HepG2 (cell line): Measurements from ENCODE around the gene FGD4. TPM values are rescaled to one million over a fixed set of nuclear protein-coding genes. Genes with fewer than 3 reads are reported as not detected.

Source experiments
- ATAC-seq: fragments of 200-7000 bp; cut with Tn5 transposase; 3 replicates; pipeline ENCODE4 v1.9.1; 2020; ENCODE audit warnings: mild to moderate bottlenecking, moderate library complexity
- BruUV-seq: library from RNA; stranded (reverse); fragments of 400-500 nt; replicated peaks from 2 replicates; lab custom pipeline; 2021; lab: Mats Ljungman, UMichigan
- CTCF ChIA-PET: fragments of 300-600 bp; formaldehyde crosslinking; extraction: SDS; loops from one replicate; lab custom pipeline; 2021; ENCODE audit warnings: low total read pairs, inconsistent platforms, low intra/inter-chr PET ratio; lab: Yijun Ruan, JAX
- POLR2A ChIA-PET: fragments of 350-600 bp; sonication (Branson Sonifier 250); formaldehyde crosslinking; loops from one replicate; lab custom pipeline; 2020; ENCODE audit warnings: antibody characterized with exemption, inconsistent platforms; lab: Yijun Ruan, JAX
- DNase-seq: peaks from one replicate; pipeline ENCODE4 v3.0.0-alpha.2; 2015; ENCODE audit warnings: low spot score
- FAIRE-seq: peaks from 3 replicates; lab custom pipeline; 2011; peaks lifted over from hg19 to GRCh38; lab: Jason Lieb, UNC
- H2AFZ ChIP-seq: one replicate; pipeline ENCODE4 v1.6.1; 2011; ENCODE audit warnings: low read length, inconsistent platforms
- H3K27ac ChIP-seq: fragments of 300-600 bp; 3 replicates; pipeline ENCODE4 v1.8.0; 2011; ENCODE audit warnings: mixed run types, mild to moderate bottlenecking, mixed read lengths, low read length, inconsistent platforms; ENCODE audit not compliant: insufficient read depth; ENCODE audit errors: extremely low read length
- H3K27me3 ChIP-seq, 2 experiments: fragments of 200-600 bp in 1 of 2; 2 replicates in 1 of 2; 3 replicates in 1 of 2; pipeline versions ENCODE4 v1.6.0 to v1.8.0; 2011; ENCODE audit warnings: low read length in 2 of 2, mild to moderate bottlenecking in 2 of 2, moderate library complexity in 2 of 2, inconsistent platforms in 1 of 2; ENCODE audit not compliant: insufficient read depth in 2 of 2, control insufficient read depth in 1 of 2
- H3K36me3 ChIP-seq, 2 experiments: fragments of 200-600 bp in 1 of 2; replicated peaks in 1 of 2; 2 replicates in 1 of 2; 3 replicates in 1 of 2; pipeline versions ENCODE4 v1.5.1 to v1.8.0; 2011; ENCODE audit warnings: low read length in 2 of 2, inconsistent platforms in 1 of 2; ENCODE audit not compliant: insufficient read depth in 2 of 2, control insufficient read depth in 1 of 2
- H3K4me1 ChIP-seq: 2 replicates; pipeline ENCODE4 v1.5.1; 2012; ENCODE audit warnings: low read length, inconsistent platforms; ENCODE audit not compliant: insufficient read depth
- H3K4me2 ChIP-seq: 2 replicates; pipeline ENCODE4 v1.6.0; 2011; ENCODE audit warnings: low read depth, low read length, inconsistent platforms
- H3K4me3 ChIP-seq, 3 experiments: fragments of 200-600 bp in 1 of 3; sonication (generic), shearing (Covaris generic) in 1 of 3; replicated peaks in 1 of 3; 2 replicates each; pipeline ENCODE4 v1.5.1; 2011 to 2016; ENCODE audit warnings: low read length in 3 of 3, inconsistent platforms in 2 of 3, low read depth in 2 of 3, mild to moderate bottlenecking in 2 of 3, control low read depth in 1 of 3, mixed read lengths in 1 of 3; ENCODE audit not compliant: insufficient read depth in 1 of 3
- H3K79me2 ChIP-seq: one replicate; pipeline ENCODE4 v1.6.1; 2011; ENCODE audit warnings: low read length, inconsistent platforms; ENCODE audit not compliant: insufficient read depth
- H3K9ac ChIP-seq: 2 replicates; pipeline ENCODE4 v1.6.0; 2011; ENCODE audit warnings: mild to moderate bottlenecking, low read depth, low read length, inconsistent platforms; ENCODE audit not compliant: insufficient read depth
- H3K9me3 ChIP-seq: 2 replicates; pipeline ENCODE4 v1.5.1; 2012; ENCODE audit warnings: mild to moderate bottlenecking, low read length
- H4K20me1 ChIP-seq: 2 replicates; pipeline ENCODE4 v1.6.0; 2011; ENCODE audit warnings: inconsistent platforms, mild to moderate bottlenecking, low read length, moderate library complexity; ENCODE audit not compliant: insufficient read depth
- ARNT ChIP-seq: fragments of 450-650 bp; IDR thresholded peaks from 2 replicates; pipeline ENCODE4 v1.6.1; 2017
- ATF2 ChIP-seq: sonication (generic); formaldehyde crosslinking; IDR thresholded peaks from 2 replicates; pipeline ENCODE4 v1.4.0; 2020; ENCODE audit warnings: missing genetic modification reagents
- ATM ChIP-seq: fragments of 450-650 bp; IDR thresholded peaks from 2 replicates; pipeline ENCODE4 v1.7.1; 2017; ENCODE audit warnings: mild to moderate bottlenecking, borderline replicate concordance
- BATF2 ChIP-seq: sonication (generic); formaldehyde crosslinking; IDR thresholded peaks from 2 replicates; pipeline ENCODE4 v1.8.0; 2022; ENCODE audit warnings: mild to moderate bottlenecking, missing genetic modification reagents, moderate library complexity
- HNRNPH1 ChIP-seq: fragments of 200-400 bp; formaldehyde crosslinking; optimal IDR thresholded peaks from 2 replicates; pipeline ENCODE3; 2017; ENCODE audit warnings: mild to moderate bottlenecking, low read depth, low read length
- KLF9 ChIP-seq: IDR thresholded peaks from 2 replicates; pipeline ENCODE4 v1.6.1; 2016; ENCODE audit warnings: low read depth
- KMT2B ChIP-seq: IDR thresholded peaks from 2 replicates; pipeline ENCODE4 v1.6.1; 2016; ENCODE audit warnings: missing genetic modification reagents, missing compliant biosample characterization
- MAFK ChIP-seq, 2 experiments: IDR thresholded peaks in 1 of 2; conservative IDR thresholded peaks in 1 of 2; 2 replicates each; pipeline ENCODE4 v1.6.1; 2011; ENCODE audit warnings: improper control_type of control experiment in 2 of 2, low read length in 2 of 2
- NR2F1 ChIP-seq, 2 experiments: fragments of 450-650 bp in 1 of 2; formaldehyde crosslinking in 1 of 2; IDR thresholded peaks; 2 replicates each; pipeline versions ENCODE4 v1.5.0 to v1.6.1; 2016 to 2020; ENCODE audit warnings: mild to moderate bottlenecking in 1 of 2, missing compliant biosample characterization in 1 of 2, missing genetic modification reagents in 1 of 2, moderate library complexity in 1 of 2
- RAD21 ChIP-seq: fragments of 450-650 bp; formaldehyde crosslinking; IDR thresholded peaks from 2 replicates; pipeline ENCODE4 v1.5.0; 2020; ENCODE audit warnings: mild to moderate bottlenecking
- SALL2 ChIP-seq: sonication (generic); formaldehyde crosslinking; IDR thresholded peaks from 2 replicates; pipeline ENCODE4 v1.8.1; 2023; ENCODE audit warnings: mild to moderate bottlenecking, missing genetic modification reagents, inconsistent platforms
- ZKSCAN8 ChIP-seq: IDR thresholded peaks from 2 replicates; pipeline ENCODE4 v1.6.1; 2016; ENCODE audit warnings: borderline replicate concordance, missing genetic modification reagents, missing compliant biosample characterization
- ZNF256 ChIP-seq: sonication (generic); formaldehyde crosslinking; conservative IDR thresholded peaks from 2 replicates; pipeline ENCODE4 v1.4.0; 2020; ENCODE audit warnings: missing genetic modification reagents
- WGBS: methylation state at CpG from one replicate; pipeline ENCODE4 v1.1.6; 2017; ENCODE audit warnings: low lambda C conversion rate; 5-methylcytosine and 5-hydroxymethylcytosine counted together
- in situ Hi-C: cut with HindIII; loops from 2 replicates; pipeline ENCODE4 v1.10.0; 2017; ENCODE audit warnings: low pct_unique_long_range_greater_than_20kb; ENCODE audit not compliant: extremely low pct_ligation_motif_present
- intact Hi-C: fragments of 100-400 bp; cut with micrococcal nuclease; formaldehyde crosslinking; loops from one replicate; pipeline ENCODE4 v1.10.0; 2022; ENCODE audit not compliant: unreplicated experiment
- polyA plus RNA-seq, 8 experiments: library from polyadenylated mRNA; depleted of rRNA in 3 of 8; stranded (reverse) in 7 of 8; unstranded in 1 of 8; fragments of >200 nt; fragmentation: Illumina TruSeq in 4 of 8; extraction: Trizol in 4 of 8; gene quantifications; 2 replicates each; pipeline versions ENCODE4 v1.2.1 to v1.2.3, GENCODE V29; 2011 to 2016; ENCODE audit warnings: low read depth in 4 of 8, missing spikeins in 1 of 8, mixed read lengths in 1 of 8; ENCODE audit not compliant: insufficient read depth in 1 of 8
- total RNA-seq, 5 experiments: library from RNA; depleted of rRNA; stranded (reverse); fragments of >200 nt; fragmentation: Illumina TruSeq; extraction: Trizol; gene quantifications; 2 replicates each; pipeline ENCODE4 v1.2.3, GENCODE V29; 2016; ENCODE audit warnings: low read depth in 1 of 5
- TF ChIP-seq, protein P1 (sequence below): sonication (generic); formaldehyde crosslinking; IDR thresholded peaks from 2 replicates; pipeline ENCODE4 v1.5.1; 2020; ENCODE audit warnings: missing genetic modification reagents, mild to moderate bottlenecking, borderline replicate concordance

FGD4 gene
- total and polyA plus RNA-seq, 2 of the 13 experiments (the other 11 are each of a cell fraction or from before 2014, with no cell fraction given): 4.6 to 6.6 TPM

GRCh38 chr12:32595251-32595650 is 195.9 kb downstream of the FGD4 start:
- Histone ChIP-seq H4K20me1 (no peaks in the 10 kb centered on the region), H3K36me3 (peaks cover 4% of the 10 kb centered on the region in 2 experiments; a peak in 2 of 5 replicates), H2AFZ (no peak overlapping the region), H3K79me2 (no peaks in the 10 kb centered on the region), H3K27ac (no peak overlapping the region)
- WGBS: 78% methylated on average over 2 of the region's 2 CpGs
- FAIRE-seq: no peak
- ATAC-seq: no peak
- CTCF ChIA-PET: no interaction called here
- in situ Hi-C loops: no loop called here
- no peak for TF ChIP-seq ZKSCAN8
- TF ChIP-seq NR2F1 (CRISPR knock-in tag; IDR thresholded peaks at IDR 0.05): no peak
- no peak for TF ChIP-seq ZNF256 (CRISPR knock-in tag)
- no peak for TF ChIP-seq SALL2 (CRISPR knock-in tag)
- TF ChIP-seq KMT2B (CRISPR knock-in tag): no peak
- TF ChIP-seq ATF2 (CRISPR knock-in tag): no peak
- no peak for TF ChIP-seq RAD21 (CRISPR knock-in tag)
- TF ChIP-seq ATM: no peak
- TF ChIP-seq, all 625 proteins: peak for 0
- Histone ChIP-seq H3K4me3 (no peak overlapping the region), H3K9ac (no peak overlapping the region), H3K4me1 (no peaks in the 10 kb centered on the region), H3K4me2 (no peak overlapping the region), H3K27me3 (no peaks in the 10 kb centered on the region), H3K9me3 (no peaks in the 10 kb centered on the region)
- BruUV-seq: no TSS peak
- no peak for DNase-seq
- POLR2A ChIA-PET: no interaction called here
- intact Hi-C loops: no loop called here

- Histone ChIP-seq H3K9me3 (no peaks in the 10 kb centered on the region), H3K27ac (no peak overlapping the region), H3K9ac (no peak overlapping the region), H3K27me3 (no peaks in the 10 kb centered on the region), H3K79me2 (no peaks in the 10 kb centered on the region), H3K4me1 (no peaks in the 10 kb centered on the region), H3K4me3 (no peak overlapping the region), H3K36me3 (peaks cover 4 to 9% of the 10 kb centered on the region in 2 experiments; a peak in 3 of 5 replicates), H4K20me1 (no peaks in the 10 kb centered on the region), H2AFZ (no peak overlapping the region), H3K4me2 (no peak overlapping the region)
- in situ Hi-C loops: no loop called here
- 67% methylated on average over 1 of the region's 1 CpG for WGBS
- no peak for ATAC-seq
- CTCF ChIA-PET: no interaction called here
- intact Hi-C loops: no loop called here
- no peak for DNase-seq
- POLR2A ChIA-PET: no interaction called here
- no peak for FAIRE-seq
- BruUV-seq: no TSS peak
- TF ChIP-seq MAFK (conservative IDR thresholded peaks at IDR 0.05 in 1 of 2, IDR thresholded peaks at IDR 0.05 in 1 of 2; ENCODE audit: low read length in 2 of 2) (no peak), HNRNPH1 (no peak), ARNT (no peak), BATF2 (CRISPR knock-in tag) (no peak), KLF9 (CRISPR knock-in tag) (no peak)
- TF ChIP-seq, protein P1, sequence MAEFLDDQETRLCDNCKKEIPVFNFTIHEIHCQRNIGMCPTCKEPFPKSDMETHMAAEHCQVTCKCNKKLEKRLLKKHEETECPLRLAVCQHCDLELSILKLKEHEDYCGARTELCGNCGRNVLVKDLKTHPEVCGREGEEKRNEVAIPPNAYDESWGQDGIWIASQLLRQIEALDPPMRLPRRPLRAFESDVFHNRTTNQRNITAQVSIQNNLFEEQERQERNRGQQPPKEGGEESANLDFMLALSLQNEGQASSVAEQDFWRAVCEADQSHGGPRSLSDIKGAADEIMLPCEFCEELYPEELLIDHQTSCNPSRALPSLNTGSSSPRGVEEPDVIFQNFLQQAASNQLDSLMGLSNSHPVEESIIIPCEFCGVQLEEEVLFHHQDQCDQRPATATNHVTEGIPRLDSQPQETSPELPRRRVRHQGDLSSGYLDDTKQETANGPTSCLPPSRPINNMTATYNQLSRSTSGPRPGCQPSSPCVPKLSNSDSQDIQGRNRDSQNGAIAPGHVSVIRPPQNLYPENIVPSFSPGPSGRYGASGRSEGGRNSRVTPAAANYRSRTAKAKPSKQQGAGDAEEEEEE (CRISPR knock-in tag): no peak
Measured at GRCh38 chr12:32596030-32596429, 196.7 kb downstream of the FGD4 start.
